Fibroblast of skin of left biceps (primary cell): ENCODE results near the gene DMPK.
"Not testable (repeated sequence)": the region's sequence is repeated elsewhere in the genome, so short reads cannot be mapped to it uniquely, and the experiment has no call there.

Source experiments
- DNase-seq, 2 experiments: peaks; one replicate each; pipeline ENCODE4 v3.0.0-alpha.2; 2013; ENCODE audit warnings: low read depth in 2 of 2

DMPK gene

DNA sequence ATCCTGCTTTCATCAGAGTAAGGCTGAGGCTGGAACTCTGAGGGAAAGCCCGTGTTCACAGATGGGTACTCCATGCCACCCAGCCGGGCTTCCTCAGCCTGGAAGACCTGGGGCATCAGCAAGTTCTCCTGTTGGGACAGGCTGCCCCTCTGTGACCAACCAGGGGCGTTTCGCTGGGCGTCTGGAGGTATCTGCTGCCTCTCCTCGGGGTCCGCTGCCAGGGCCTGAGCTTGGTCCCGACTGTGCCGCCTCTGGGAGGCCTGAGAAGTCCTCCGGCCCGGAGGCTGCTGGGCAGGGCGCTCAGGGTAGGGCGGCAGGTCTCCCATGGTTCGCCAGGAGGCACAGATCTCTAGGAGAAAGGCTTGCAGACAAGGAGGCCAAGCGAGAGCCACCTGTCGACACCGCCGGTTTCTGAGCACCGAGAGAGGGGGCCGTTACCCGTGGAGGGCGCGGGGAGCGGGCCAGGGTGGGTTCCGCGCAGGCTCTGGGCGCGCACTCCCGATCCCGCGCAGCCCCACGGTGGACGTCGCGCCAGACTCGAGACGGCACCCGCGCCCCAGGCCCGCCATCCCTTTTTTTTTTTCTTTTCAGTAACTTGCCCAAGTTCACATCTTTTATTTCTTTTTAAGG, 32.7 kb upstream of the DMPK start, which contains the start of gene RSPH6A:
Gene RSPH6A (minus strand): TSS at position 458 of the 630 bp plus-strand sequence. CDS start 132 bp downstream, at position 326.
- no peak for DNase-seq

DNA sequence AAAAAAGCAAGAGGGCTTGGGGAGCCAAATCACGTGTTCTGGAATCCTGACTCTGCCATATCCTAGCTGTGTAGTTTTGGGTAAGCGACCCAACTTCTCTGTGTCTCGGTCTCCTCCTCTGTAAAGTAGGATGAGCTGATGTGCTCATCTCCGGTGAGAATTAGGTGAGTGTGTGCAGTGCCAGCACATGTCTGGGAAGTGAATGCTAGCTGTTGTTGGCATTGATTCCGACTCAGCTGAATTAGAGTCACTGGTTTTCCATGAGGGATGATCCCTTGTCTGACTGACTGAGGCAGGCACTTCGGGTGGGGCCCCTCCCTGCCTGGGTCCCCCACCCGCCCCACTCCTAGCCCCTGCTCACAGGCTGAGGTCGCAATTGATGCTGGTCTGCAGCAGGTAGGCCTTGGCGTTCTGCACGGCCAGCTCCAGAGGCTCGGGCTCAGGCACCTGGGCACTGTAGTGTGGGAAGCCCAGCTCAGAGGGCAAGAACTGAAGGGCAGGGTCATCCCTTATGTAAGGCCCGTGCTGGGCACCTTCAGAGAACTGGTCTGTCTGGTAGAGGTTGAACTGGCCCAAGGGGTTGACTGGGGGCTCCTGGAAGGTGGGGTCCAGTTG, 32.0 kb upstream of the DMPK start:
- no peak for DNase-seq

DNA sequence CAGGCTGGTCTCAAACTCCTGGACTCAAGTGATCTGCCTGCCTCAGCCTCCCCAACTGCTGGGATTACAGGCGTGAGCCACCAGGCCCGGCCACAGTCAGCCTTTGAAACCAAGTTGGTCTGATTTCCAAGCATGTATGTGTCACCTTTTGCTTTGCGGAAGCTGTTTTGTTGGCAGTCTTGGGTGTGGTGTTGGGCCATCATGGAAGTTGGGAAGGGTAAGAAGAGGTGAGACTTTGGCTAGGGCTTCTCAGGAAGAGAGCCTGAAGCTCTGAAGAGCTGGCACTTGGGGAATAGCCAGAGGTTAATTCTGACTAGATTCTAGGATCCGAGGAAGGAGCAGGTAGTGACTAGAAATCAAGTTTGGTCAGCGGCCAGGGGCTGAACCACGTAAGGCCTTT, 30.0 kb upstream of the DMPK start:
- no peak for DNase-seq

DNA sequence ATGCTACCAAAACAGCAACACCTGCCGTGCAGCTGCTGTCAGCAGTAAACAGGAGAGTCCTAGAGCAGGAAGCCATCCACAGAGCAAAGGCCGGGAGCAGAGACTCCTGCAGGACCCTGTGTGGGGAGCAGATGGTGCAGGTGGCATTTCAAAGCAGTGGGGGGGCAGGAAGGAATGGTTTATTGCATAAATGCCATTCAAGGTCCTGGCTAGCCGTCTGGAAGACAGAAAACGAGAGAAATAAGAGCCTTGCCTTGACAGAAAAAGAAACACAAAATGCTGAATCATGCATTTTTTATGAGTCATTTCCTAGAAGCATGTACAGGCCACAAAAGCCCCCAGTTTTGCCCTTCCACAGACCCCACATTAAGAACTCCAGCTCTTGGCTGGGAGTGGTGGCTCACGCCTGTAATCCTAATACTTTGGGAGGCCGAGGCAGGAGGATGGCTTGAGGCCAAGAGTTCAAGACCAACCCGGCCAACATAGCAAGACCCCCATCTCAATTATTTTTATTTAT, 27.4 kb upstream of the DMPK start:
- peak; percentile 48 to 53 for DNase-seq

DNA sequence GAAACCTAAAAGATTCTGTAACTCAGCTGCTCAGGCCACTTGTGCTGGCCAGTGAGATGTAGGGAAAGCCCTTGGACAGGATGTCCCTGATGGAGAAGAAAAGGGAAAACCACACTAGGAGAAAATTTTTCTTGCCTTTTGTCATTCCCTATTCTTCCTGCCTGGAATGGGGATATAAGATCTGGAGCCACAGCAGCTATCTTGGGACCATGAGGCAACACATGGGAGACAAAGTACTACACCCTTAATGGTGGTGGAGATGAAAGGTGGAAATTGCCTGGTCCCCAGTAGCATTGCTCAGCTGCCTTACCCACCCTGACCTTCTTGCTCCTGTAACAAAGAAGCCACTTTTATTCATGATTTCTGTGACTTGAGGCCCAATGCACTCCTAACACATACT, 23.4 kb upstream of the DMPK start:
- DNase-seq: no peak

DNA sequence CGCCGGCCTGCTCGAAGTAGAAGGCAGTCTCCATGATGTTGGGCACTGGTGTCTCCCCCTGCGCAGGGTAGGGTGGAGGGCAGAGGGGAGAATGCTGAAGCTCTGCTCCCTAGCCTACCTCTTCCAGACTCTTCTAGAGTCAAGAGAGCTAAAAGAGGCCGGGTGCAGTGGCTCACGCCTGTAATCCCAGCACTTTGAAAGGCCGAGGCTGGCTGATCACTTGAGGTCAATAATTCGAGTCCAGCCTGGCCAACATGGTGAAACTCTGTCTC, 22.6 kb upstream of the DMPK start:
- DNase-seq: no peak

DNA sequence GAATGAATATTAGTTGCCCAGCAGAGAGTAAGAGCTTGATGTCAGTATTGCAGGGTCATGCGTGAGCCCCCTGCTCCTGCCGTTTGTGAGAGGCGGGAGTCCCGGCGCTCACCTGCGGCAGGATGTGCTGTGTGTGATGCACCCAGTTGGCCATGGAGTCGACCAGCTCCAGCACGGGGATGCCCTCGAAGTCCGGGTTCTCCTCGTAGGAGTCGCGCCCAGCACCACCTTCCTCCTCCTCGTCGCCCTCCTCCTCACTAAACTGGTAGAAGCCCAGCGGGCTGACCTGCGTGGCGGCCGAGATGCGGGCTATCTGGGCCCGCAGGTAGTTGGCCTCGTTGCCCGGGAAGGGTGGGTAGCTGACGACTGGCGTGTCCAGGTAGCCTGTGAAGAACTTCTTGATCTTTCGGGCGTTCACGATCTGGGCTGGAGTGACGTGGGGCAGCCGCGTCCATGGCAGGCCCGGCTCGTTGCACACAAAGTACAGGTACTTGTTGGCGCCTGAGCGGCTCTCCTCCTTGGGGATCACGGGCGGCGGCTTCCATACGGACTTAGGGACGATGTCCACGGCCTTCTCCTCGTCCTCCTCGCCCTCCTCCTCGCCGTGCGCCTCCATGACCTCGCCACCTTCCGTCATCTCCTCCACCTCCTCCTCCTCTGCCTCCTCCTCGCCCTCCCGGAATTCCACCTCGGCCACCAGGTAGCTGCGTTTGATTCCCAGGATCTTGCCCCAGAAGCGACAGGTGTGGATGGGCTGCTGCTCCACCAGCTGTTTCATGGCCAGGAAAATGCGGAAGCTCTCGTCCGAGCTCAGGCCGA, 22.1 kb upstream of the DMPK start:
- no peak for DNase-seq

DNA sequence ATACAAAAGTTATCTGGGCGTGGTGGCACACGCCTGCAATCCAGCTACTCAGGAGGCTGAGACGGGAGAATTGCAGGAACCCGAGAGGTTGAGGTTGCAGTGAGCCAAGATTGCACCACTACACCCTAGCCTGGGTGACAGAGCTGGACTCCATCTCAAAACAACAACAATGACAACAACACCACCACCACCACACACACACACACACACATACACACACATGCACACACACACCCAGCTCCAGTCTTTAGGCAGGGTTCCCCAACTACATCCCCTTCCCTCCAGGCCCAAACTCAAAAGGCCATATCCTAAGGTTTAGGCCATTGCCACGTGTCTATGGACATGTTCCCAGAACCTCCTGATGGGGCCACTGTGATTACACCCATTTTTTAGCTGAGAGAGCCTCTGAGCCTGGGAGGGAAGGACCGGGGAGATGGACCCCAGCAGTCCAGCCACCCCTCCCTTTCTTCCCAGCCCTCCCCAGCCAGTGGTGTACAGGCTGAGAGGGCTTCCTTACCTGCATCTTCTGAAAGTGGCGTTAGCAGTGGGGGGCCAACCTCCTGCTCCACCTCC, 19.4 kb upstream of the DMPK start:
- no peak for DNase-seq

DNA sequence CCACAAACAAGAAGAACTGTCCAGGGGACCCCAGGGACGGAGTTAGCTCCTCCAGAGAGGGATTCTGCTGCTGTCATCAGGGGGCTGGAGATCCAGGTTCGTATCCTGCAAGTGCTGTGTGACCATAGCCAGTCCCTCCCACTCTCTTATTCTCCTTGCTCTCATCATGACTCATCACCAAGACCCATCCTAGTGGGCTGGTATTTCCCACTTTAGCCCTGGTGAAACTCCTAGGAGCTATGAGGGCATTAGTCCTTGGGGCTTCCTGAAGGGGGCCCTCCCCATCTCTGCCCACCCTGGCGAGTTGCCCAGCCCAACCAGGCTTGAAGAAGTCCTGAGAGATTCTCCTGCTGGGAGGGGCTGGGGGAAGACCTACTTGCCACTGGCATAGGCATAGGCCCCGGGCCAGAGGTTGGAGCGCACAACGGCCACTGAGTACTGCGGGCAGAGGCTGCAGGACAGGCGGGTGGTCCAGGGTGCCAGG, 17.8 kb upstream of the DMPK start:
- DNase-seq: no peak

DNA sequence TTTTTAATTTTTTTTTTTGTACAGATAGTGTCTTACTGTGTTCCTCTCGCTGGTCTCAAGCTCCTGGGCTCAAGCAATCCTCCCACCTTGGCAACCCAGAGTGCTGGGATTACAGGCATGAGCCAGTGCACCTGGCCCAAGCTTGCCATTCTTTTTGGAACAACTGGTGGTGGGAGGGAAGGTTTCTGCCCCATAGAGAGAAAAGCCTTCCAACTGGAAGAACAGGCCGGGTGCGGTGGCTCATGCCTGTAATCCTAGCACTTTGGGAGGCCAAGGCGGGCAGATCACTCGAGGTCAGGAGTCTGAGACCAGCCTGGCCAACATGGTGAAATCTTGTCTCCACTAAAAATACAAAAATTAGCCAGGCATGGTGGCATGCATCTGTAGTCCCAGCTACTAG, 17.3 kb upstream of the DMPK start:
- DNase-seq: not testable (repeated sequence)

DNA sequence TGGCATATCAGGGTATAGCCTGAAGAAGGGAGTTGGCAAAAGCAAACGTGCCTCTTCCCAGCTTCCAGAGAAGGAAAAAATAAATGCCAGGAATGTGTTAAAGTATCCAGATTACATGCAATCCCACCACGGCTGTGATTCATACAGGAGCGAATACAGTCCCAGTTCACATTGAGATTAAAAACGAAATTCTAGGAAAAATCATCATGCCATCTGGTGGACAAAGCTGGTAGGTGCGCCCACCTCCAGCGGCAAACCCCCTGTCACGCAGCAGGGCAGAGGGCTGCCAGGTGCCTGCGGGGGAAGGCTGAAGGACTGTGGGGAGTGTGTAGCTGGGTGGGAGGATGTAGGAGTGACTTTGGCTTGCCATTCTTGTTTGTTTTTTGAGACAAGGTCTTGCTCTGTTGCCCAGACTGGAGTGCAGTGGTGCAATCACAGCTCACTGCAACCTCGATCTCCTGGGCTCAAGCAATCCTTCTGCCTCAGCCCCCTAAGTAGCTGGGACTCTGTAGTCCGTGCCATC, 16.8 kb upstream of the DMPK start:
- peak; percentile 67 to 70 for DNase-seq

DNA sequence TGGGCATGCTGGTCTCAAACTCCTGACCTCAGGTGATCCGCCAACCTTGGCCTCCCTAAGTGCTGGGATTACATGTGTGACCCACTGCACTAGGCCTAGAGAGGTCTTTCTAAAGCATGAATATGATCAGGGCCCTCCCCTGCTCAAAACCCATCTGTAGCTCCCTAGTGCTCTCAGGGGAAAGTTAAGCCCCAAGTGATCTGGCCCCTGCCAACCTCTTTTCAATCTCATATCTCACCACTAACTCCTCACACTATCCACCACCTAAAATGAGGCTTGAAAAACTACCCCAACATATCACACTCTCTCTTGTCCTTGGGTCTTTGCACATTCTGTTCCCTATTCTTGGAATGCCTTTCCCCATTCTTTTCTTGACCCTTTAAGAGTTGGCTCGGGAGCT, 12.3 kb upstream of the DMPK start:
- no peak for DNase-seq

DNA sequence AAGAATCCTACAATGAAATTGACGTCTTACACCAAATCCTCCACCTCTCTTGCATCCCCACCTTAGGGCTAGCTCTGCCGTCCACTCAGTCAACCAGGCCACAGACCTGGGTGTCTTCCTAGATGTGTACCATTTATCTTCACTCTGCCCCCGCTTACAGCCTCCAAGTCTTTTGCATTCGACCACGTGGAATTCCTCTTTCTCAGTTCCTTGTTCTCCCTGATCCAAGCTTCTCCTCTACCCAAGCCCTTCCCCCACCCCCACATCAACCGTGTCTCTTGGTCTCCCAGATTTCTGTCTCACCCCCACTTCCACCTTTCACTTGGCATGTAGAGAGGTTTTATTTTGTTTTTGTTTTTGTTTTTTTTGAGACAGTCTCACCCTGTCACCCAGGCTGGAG, 11.6 kb upstream of the DMPK start:
- no peak for DNase-seq

DNA sequence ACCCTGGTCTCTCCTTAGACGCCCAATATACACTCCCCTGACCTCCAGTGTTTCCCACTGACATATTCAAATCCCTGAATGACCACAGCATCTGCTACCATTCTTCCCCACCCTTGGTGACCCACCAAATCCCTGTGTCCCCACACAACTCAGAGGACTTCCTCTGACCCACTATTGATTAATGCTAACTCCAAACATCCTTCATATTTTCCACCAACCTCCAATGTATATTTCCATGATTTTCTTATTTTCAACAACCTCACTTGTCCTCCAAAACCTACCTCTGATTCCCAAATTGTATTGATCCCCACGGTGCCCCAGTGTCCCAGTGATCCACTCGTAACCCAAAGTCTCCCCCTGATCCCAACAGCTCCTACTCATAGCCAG, 10.9 kb upstream of the DMPK start:
- DNase-seq: no peak

DNA sequence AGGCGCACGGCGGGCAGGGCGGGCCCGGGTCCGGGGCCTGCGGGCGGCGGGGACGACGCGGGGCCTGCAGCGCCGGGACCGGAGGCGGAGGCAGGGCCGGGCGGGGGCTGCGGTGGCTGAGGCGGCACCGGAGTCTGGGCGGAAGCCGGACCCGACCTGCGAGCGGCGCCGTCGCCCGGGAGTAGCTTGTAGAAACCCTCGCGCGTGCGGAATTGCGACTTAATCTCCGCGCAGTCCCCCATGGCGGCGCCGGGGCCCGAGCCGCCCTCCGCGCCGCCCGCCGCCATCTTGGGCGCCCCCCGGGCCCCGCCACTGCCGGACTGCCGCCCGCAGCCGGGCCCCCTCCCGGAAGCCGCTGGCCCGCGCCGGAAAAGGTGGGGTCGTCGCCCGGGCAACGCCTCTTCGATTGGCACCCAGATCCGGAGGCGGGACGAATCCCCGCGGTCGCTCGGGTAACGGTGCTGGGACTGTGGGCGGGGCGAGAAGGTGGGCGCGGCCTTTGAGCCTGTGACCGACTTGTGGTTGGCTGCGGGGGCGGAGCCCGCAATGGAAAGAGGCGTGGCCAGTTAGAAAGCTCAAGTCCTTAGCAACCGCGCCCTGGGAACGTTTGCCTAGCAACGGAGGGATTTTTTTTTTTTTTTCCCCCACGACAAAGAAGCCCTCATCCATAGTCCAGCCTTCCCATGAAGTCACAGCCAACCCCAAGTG, 10.3 kb upstream of the DMPK start, which contains the start of gene DMWD:
Gene DMWD (minus strand): TSS at position 376 of the 708 bp plus-strand sequence. CDS start 89 bp downstream, at position 287.
- peak; percentile 94 to 95 for DNase-seq

DNA sequence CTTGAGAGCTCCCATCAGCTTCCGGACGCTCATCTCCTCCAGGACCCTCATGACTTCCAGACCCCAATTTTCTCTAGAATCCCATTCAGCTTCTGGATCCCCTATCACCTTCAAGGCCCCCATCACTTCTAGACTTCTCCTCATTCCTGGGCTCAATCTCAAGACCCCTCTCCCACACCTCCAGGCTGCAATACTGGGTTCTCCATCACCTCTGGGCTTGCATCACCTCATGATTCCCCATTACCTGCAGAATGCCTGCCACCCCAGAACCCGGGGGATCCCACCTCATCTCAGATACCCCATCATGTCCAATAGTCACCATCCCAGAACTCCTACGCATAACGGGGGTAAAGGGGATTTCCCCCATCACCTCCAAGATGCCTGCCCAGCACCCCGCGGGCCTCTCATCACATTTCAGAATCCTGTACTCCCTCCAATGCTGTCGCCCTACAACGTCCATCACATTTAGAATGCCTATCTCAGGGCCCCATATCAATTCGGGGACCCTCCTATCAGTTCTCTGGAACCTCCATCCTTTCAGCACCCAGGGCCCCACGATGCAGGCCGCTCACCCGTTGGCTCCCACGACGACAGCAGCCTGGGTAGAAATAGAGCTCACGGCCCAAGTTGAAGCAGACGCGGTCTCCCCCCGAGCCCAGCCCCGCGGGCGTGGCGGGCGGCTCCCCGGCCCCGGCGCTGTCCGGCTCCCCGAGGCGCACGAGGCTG, 9.6 kb upstream of the DMPK start:
- no peak for DNase-seq

DNA sequence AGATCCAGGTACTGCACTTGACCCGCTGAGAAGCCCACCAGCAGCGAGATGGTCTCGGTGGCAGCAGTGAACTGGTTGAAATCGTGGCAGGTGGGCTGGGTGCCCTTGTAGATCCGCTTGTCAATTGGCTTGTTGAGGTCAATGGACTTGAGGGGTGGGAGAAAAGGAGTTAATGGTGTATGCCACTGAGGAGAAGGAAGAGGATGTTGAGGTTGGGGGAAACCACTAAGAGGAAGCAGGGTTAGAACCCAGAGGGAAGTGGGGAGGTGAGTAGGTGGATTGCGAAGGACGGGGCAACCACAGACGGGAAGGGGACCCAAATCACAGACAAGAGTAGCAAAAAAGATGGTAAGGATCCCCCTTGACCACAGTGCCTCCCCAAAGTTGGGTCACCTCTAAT, 8.7 kb upstream of the DMPK start:
- no peak for DNase-seq

DNA sequence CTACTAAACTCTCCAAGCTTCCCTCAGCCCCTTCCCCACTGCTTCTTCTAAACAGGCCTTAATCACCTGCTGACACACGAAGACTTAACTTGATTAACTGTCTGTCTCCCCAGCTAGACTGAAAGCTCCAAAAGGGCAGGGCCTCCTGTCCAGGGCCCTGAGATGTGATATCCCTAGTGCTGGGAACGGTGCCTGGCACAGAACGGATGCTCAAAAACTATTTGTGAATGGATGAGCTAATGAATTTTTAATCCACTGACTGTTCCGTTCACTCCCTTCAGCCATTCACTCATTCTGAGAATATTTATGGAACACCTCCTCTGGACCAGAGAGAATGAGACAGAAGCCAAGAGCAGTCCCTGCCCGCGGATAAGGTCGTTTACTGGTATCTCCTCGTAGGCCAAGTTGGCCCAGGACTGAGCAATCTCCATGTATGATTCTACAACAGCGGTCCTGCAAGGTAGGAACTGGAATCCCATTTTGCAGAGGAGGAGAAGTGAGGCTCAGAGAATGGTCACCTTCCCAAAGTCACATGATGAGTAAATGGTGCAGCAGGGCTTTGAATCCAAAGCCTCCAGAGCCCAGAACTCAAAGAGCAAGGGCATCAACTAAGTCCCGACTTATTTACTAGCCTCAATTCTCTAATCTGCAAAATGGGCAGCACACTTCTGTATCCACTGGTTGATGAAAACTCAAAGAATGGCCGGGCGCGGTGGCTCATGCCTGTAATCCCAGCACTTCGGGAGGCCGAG, 6.9 kb upstream of the DMPK start:
- no peak for DNase-seq

DNA sequence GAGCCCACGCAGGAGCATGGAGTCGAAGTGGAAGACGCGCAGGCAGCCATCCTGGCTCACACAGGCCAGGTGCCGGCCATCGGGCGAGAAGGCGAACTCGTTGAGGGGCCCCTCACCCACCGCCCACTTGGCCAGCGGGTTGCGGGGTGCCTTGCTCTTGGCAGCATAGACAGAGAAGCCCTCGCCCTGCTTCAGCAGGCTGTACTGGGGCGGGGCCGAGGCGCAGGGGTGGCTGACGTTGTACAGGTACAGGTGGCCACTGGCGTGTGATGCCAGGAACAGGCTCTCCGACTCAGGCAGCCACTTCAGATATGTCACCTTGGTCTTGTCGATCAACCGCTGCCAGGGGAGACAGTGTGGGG, 4.2 kb upstream of the DMPK start:
- no peak for DNase-seq
